Vagina (tissue), 2 donors: ENCODE data around the gene DYSF.

Experiments
- CTCF ChIP-seq, 3 experiments: fragments of 450-650 bp in 2 of 3; fragments of 200-600 bp in 1 of 3; sonication (generic) in 1 of 3; IDR thresholded peaks; one replicate each; pipeline ENCODE4 v1.5.1; 2017 to 2019; ENCODE audit warnings: antibody characterized with exemption in 3 of 3, mild to moderate bottlenecking in 2 of 3, moderate library complexity in 2 of 3
- POLR2A ChIP-seq, 2 donors: fragments of 450-650 bp; IDR thresholded peaks; one replicate each; pipeline ENCODE4 v1.6.1; 2017; ENCODE audit warnings: antibody characterized with exemption in 2 of 2, mild to moderate bottlenecking in 2 of 2, moderate library complexity in 2 of 2
- POLR2AphosphoS5 ChIP-seq, 2 donors: sonication (generic); formaldehyde crosslinking; IDR thresholded peaks; one replicate each; pipeline ENCODE4 v1.9.0; 2017; ENCODE audit warnings: antibody characterized with exemption in 2 of 2, mild to moderate bottlenecking in 2 of 2, low read depth in 1 of 2; ENCODE audit not compliant: insufficient read depth in 1 of 2

- no peak for TF ChIP-seq CTCF (IDR thresholded peaks at IDR 0.05)
- TF ChIP-seq POLR2A (IDR thresholded peaks at IDR 0.05) = no peak
- no peak for TF ChIP-seq POLR2AphosphoS5 (IDR thresholded peaks at IDR 0.05; ENCODE audit: insufficient read depth in 1 of 2, low read depth in 1 of 2)
Measured at GRCh38 chr2:71620851-71621251, 167.5 kb downstream of the DYSF start.
